ENCODE results near the gene TOR1AIP1. TPM values are rescaled to one million over a fixed set of nuclear protein-coding genes. Genes with fewer than 3 reads are reported as not detected.

TOR1AIP1 gene
- total and polyA plus RNA-seq, 4 donors, result 20.4 to 94.7 (median 32.8) TPM

- DNase-seq (no peak), ATAC-seq (ENCODE audit: insufficient read depth, low FRiP score) (no peak)
- no peak overlapping the region for H3K9ac ChIP-seq (ENCODE audit: insufficient read depth in 1 of 2, low read length in 2 of 2)
- H3K27ac ChIP-seq (ENCODE audit: low read depth in 1 of 2, low read length in 1 of 2), result no peak overlapping the region
- peaks cover under 1 to 14% (median 13%) of the 10 kb centered on the region in 4 donors for H3K36me3 ChIP-seq (ENCODE audit: control insufficient read depth in 4 of 4, insufficient read depth in 4 of 4, low read length in 4 of 4)
- H3K4me3 ChIP-seq, result no peak overlapping the region
- H3K4me1 ChIP-seq (ENCODE audit: control insufficient read depth in 5 of 5, insufficient read depth in 5 of 5, low read length in 5 of 5), result no peaks in the 10 kb centered on the region
- TF ChIP-seq, protein P1, sequence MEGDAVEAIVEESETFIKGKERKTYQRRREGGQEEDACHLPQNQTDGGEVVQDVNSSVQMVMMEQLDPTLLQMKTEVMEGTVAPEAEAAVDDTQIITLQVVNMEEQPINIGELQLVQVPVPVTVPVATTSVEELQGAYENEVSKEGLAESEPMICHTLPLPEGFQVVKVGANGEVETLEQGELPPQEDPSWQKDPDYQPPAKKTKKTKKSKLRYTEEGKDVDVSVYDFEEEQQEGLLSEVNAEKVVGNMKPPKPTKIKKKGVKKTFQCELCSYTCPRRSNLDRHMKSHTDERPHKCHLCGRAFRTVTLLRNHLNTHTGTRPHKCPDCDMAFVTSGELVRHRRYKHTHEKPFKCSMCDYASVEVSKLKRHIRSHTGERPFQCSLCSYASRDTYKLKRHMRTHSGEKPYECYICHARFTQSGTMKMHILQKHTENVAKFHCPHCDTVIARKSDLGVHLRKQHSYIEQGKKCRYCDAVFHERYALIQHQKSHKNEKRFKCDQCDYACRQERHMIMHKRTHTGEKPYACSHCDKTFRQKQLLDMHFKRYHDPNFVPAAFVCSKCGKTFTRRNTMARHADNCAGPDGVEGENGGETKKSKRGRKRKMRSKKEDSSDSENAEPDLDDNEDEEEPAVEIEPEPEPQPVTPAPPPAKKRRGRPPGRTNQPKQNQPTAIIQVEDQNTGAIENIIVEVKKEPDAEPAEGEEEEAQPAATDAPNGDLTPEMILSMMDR (IDR thresholded peaks at IDR 0.05; ENCODE audit: control extremely low read depth, extremely low read depth), result no peak
- H3K9me3 ChIP-seq (ENCODE audit: control insufficient read depth in 4 of 4, insufficient read depth in 3 of 4, low read length in 3 of 4), result no peaks in the 10 kb centered on the region
- H3K27me3 ChIP-seq (ENCODE audit: control insufficient read depth in 3 of 3, insufficient read depth in 3 of 3, low read length in 2 of 3), result no peaks in the 10 kb centered on the region
These were observed 40.9 kb downstream of the TOR1AIP1 start for GRCh38 chr1:179923029-179923428.

DNA sequence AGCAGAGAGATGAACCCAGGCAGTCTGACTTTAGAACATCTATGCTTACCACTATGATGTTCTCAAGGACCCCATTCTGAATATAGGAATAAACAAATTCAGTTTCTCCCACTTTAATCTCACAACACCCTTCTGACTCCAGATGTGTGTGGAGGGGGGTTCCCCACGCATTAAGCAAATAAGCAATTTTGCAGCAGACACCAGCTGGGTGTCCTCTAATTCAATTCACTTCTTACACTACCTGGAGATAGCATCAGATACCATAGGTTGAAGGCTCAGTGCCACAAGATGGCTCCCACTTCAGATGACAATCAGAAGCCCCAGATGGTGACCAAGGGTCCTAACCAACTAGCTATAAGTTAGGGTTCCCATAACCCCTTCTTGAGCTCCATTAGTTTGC, 42.2 kb downstream of the TOR1AIP1 start:
- Histone ChIP-seq H3K27ac (ENCODE audit: low read depth in 1 of 2, low read length in 1 of 2) (no peak overlapping the region), H3K4me3 (no peak overlapping the region), H3K9ac (ENCODE audit: insufficient read depth in 1 of 2, low read length in 2 of 2) (no peak overlapping the region), H3K36me3 (ENCODE audit: control insufficient read depth in 4 of 4, insufficient read depth in 4 of 4, low read length in 4 of 4) (peaks cover 0 to 6% (median 4%) of the 10 kb centered on the region in 4 donors), H3K27me3 (ENCODE audit: control insufficient read depth in 3 of 3, insufficient read depth in 3 of 3, low read length in 2 of 3) (no peaks in the 10 kb centered on the region), H3K9me3 (ENCODE audit: control insufficient read depth in 4 of 4, insufficient read depth in 3 of 4, low read length in 3 of 4) (no peaks in the 10 kb centered on the region), H3K4me1 (ENCODE audit: control insufficient read depth in 5 of 5, insufficient read depth in 5 of 5, low read length in 5 of 5) (no peaks in the 10 kb centered on the region)
- ATAC-seq (ENCODE audit: insufficient read depth, low FRiP score), result no peak
- WGBS, 2 donors, result 93 to 98% methylated on average over 1 of the region's 1 CpG
- no peak for DNase-seq
- TF ChIP-seq, protein P1 (IDR thresholded peaks at IDR 0.05; ENCODE audit: control extremely low read depth, extremely low read depth), result no peak

- Histone ChIP-seq H3K4me3 (no peak overlapping the region), H3K4me1 (ENCODE audit: control insufficient read depth in 5 of 5, insufficient read depth in 5 of 5, low read length in 5 of 5) (no peaks in the 10 kb centered on the region), H3K27ac (ENCODE audit: low read depth in 1 of 2, low read length in 1 of 2) (no peak overlapping the region), H3K36me3 (ENCODE audit: control insufficient read depth in 4 of 4, insufficient read depth in 4 of 4, low read length in 4 of 4) (peaks cover 0 to 4% (median under 1%) of the 10 kb centered on the region in 4 donors), H3K27me3 (ENCODE audit: control insufficient read depth in 3 of 3, insufficient read depth in 3 of 3, low read length in 2 of 3) (no peaks in the 10 kb centered on the region), H3K9me3 (ENCODE audit: control insufficient read depth in 4 of 4, insufficient read depth in 3 of 4, low read length in 3 of 4) (no peaks in the 10 kb centered on the region), H3K9ac (ENCODE audit: insufficient read depth in 1 of 2, low read length in 2 of 2) (no peak overlapping the region)
- DNase-seq, result no peak
- 91 to 95% methylated on average over 5 of the region's 5 CpGs for WGBS, 2 donors
- TF ChIP-seq, protein P1 (IDR thresholded peaks at IDR 0.05; ENCODE audit: control extremely low read depth, extremely low read depth), result no peak
- no peak for ATAC-seq (ENCODE audit: insufficient read depth, low FRiP score)
These were observed 43.2 kb downstream of the TOR1AIP1 start for GRCh38 chr1:179925302-179925701.

All from lung (tissue), 12 donors.